D341Med (cell line): ENCODE data around the gene LRG1.

Experiments used
- DNase-seq: peaks from one replicate; pipeline ENCODE4 v3.0.0; 2012; ENCODE audit warnings: low spot score

LRG1 gene

GRCh38 chr19:4511300-4512054 lies 28.4 kb downstream of the LRG1 start:
- no peak for DNase-seq

- no peak for DNase-seq
Measured at GRCh38 chr19:4510435-4511255, 29.2 kb downstream of the LRG1 start.

DNA sequence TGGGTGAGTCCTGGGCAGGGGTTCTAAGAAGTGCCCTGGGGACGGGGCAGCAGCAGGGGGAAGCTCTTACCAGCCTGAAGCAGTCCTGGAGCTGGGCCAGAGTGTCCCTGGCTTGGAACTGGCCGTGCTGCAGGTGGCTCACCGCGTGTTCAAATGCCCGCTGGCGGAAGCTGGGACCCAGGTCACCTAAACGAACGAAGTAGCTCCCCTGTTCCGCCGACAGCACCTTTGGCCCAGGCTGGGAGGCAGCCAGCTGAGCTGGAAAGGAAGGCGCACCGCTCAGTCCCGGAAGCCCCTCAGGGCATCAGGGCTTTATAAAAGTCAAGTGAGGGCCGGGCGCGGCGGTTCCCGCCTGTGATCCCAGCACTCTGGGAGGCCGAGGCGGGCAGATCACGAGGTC lies 31.1 kb downstream of the LRG1 start:
- no peak for DNase-seq

DNA sequence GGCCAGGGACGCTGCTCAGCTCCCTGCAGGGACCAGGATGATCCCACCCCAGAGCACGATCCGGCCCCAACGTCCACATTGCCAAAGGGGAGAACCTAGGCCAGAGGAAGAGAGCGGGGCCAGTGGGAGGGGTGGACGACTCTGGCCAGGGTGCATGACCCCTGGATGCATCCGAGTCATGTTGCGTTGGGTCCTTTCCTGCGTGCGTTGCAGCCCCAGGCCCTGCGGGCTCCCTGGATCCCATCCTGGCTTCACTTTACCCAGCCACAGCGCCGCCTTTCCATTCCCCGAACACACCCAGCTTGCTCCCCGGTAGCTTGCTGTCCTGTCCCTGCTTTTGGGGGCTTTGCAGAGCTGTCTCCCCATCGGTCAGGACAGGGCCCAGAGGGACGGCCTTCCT lies 32.0 kb downstream of the LRG1 start:
- DNase-seq: no peak

DNA sequence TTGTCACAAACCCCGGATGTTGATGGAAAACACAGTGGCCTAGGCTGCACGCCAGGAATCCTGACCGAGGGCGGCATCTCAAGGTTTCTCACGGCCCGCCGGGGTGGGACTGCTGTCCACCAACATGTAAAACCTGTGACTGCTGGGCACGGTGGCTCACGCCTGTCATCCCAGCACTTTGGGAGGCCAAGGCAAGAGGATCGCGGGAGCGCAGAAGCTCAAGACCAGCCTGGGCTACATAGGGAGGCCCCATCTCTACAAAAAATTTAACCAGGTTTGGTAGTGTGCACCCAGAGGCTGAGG lies 32.7 kb downstream of the LRG1 start:
- DNase-seq: no peak

DNA sequence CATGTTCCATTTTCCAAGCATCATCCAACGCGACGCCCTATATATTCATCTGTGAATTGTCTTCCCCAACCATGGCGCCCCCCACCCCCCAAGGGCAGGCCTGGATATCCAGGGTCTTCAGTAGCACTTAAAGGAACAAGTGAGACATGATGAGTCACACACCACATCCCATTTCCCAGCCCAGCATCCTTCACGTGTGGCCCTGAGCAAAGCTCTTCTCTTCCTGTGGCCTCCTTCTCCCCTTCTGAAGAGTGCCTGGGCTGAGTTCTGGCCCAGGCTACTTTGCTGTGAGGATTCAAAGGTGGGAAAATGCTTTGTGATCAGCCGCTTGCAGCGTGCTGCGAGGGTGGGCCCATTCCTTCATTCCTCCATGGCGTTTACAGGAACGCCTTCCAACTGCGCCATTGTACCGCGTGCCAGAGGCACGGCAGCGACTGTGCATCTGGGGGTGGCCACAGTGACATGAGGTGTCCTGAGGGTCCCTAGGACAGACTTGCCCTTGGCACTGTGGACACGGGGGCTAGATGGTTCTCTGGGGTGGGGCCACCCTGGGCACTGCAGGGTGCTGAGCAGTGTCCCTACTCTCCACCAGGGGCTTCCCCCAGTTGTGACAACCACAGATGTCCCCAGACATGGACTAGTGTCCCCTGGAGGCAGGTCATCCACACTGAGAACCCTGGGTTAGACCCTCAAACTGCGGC lies 33.2 kb downstream of the LRG1 start:
- DNase-seq: no peak

DNA sequence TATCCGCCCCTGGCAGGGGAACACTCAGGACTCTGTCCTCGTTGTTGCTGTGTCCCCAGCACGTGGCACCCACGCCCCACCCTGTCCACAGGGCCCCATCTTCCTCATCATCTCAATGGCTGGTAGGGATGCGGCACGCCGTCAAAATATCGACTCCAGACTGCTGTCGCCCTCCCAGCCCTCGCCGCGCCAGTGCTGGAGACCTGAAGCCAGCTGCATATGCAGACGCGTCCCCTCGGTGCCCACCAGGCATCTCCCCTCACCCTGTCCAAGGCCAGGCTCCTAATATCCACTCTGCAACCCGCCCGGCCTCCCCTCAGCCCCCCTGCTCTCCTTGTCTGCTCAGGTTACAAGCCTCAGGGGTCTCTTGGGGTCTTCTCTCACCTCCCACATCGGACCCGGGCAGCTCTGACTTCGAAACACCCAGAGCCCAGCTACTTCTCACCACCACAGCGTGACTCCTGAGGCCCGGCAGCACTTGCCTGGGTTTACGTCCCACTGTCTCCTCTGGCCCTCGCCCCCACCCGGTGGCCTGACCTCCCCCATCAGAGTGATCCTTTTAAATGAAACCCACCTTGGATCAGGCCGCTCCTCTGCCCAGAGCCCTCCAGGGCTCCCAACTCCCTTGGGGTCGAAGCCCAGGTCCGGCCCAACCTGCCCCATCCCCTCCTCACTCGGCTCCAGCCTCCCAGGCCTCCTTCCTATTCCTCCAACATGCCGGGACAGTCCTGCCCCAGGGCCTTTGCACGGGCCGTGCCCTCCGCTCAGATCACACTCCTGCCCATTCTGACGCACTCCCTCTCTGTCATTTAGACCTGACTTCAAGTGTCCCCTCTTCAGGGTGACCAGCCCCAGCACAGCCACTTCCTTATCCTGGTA lies 34.0 kb downstream of the LRG1 start:
- no peak for DNase-seq

DNA sequence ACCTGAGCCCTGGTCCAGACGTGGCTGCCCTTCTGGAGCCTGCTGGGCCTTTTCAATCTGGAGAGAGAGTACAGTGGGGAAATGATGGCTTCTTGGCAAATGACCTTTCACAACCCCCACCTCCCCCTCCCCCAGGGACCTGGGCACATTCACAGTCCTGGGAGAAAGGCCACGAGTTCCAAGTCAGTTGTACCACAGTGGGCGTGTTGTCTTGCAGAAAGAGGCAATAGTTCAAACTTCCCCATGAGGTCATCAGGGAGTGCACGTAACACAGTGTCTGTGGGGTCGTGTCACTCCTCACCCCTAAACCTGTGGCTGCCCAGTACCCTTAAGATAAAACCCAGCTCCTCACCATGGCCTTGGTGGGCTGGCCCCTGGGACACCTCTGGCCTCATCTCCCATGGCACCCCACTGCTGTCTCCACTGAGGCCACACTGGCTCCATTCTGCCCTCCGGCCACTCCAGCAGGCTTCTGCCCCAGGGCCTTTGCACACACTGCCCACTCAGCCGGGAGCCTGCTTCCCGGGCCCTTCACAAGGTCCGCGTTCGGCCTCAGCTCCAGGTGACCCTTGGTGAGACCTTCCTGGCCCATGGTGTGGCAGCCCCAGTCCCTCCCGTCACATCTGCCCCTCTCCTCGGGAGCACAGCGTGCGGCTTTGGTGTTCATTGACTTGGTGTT lies 34.8 kb downstream of the LRG1 start:
- DNase-seq: no peak

DNA sequence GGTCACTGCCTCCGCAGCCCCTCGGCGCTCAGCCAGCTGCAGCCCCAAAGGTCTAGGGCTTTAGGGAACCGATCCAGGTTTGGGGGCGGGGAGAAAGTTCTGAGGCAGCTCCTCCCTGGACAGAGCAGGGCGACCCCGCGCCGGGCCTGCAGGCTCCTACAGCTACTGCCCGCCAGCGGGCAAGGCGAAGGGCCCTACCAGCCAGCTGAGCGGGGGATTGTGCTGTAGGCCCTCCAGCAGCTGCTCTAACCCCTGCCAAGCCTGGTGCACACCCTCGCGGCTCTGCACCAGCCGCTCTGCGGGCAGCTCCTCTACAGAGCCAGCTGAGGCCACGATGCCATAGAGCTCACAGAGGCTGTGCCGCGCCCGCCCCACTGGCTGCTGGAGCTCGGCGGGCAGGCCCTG lies 35.5 kb downstream of the LRG1 start:
- no peak for DNase-seq

DNA sequence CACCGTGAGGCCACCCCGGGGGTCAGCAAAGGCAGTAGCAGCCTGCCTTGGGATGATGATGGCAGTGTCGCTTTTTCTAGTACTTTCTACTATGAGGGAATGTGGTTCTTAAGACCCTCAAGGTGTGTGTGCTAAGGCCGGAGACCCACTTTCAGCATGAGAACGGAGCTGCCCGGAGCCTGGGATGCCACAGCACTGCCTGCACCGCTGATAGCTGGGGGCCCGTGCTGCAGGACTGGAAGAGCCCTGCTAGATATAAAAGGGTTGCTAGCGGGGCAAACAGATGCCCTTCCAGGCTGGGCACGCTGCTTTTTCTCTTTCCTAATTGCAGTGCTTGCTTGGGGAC lies 36.0 kb downstream of the LRG1 start:
- DNase-seq: no peak

DNA sequence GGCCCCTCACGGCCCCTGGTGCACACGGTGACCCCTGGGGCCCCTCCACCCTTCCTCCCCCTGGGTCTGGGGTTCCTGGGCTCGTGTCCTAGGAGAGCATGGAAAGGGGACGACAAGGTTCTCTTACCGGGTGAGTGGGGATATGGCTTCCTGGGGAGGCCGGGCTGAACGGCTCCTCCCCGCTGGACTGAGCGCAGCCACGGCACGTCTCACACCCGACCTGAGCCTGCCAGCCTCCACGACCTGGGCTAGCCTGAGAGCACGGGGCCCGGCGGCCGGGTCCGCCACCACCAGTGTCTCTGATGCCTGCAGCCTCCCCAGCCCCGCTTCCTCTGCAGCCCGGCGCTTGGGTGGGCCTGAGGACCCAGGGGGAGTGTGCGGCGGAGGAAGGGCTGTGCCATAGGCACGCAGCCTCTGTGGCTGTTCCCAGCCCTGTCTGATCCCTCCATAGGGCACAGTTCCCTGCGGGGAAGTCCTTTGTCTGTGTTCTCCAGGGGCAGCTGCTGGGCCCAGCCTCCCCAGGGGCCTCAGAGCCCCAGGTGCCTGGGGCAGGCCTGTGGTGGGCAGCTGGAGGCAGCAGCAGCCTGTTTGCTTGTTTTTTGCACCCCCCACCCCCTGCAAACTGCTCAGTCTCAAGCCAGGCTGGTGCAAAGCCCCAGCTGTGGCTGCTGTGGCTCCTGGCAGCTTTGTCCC lies 36.6 kb downstream of the LRG1 start:
- DNase-seq: peak; percentile 82

- no peak for DNase-seq
Measured at GRCh38 chr19:4502282-4503131, 37.3 kb downstream of the LRG1 start.

DNA sequence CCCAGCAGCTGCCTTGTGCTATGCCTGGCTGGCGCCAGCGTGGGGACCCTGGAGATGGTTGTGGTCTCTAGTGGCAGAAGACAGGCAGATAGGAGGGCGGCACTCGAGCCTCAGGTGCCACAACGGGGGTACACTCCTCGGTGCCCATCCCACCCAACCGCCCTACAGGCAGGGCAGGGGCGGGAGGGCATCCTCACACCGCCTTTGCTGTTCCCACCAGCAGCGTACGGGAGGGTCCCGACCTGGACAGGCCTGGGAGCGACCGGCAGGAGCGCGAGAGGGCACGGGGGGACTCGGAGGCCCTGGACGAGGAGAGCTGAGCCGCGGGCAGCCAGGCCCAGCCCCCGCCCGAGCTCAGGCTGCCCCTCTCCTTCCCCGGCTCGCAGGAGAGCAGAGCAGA lies 38.1 kb downstream of the LRG1 start:
- DNase-seq: no peak

- DNase-seq: no peak
Measured at GRCh38 chr19:4500841-4501591, 38.8 kb downstream of the LRG1 start.

- no peak for DNase-seq
Measured at GRCh38 chr19:4499855-4500254, 40.0 kb downstream of the LRG1 start.

DNA sequence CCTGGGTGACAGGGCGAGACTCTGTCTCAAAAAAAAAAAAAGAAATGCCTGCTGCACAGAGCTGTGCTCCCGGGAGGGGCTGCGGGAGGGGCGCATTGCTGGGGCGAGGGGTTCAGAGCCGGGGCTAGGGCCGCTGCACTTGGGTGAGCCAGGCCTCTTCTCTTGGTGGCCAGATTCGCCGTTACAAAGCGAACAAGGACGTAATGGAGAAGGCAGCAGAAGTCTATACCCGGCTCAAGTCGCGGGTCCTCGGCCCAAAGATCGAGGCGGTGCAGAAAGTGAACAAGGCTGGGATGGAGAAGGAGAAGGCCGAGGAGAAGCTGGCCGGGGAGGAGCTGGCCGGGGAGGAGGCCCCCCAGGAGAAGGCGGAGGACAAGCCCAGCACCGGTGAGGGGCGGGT lies 40.5 kb downstream of the LRG1 start:
- DNase-seq: no peak

DNA sequence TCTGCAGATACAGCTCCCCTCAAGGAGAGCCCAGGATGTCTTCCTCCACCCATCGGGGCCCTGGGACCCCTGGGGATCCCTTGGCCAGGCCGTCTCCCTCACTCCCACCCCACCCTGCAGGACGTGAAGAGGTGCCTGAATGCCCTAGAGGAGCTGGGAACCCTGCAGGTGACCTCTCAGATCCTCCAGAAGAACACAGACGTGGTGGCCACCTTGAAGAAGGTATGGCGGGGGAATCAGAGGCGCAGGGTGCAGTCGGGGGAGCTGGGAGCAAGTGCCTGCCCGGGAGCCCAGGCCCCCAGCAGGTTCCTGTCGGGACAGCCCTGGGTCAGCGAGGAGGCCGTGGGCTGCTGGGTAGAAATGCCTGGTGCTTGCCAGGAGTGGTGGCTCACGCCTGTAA lies 41.1 kb downstream of the LRG1 start:
- no peak for DNase-seq

- no peak for DNase-seq
Measured at GRCh38 chr19:4497770-4498389, 42.0 kb downstream of the LRG1 start.

DNA sequence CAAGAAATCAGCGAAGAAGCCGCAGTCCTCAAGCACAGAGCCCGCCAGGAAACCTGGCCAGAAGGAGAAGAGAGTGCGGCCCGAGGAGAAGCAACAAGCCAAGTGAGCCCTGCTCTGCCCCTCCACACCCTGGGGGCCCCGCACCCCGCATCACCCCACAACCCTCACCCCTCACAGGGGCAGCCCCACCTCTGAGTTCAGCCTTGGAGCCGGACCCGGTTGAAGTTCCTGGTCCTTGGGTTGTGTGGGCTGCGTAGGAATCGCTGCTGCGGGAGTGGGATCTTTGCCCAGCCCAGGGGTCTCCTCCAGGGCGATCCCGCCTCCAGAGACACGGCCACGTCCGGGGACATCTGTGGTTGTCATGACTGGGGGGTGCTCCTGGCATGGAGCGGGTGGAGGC lies 43.5 kb downstream of the LRG1 start:
- DNase-seq: no peak
